ENCODE measurements around the gene GNPTAB.
"Not testable (repeated sequence)": the region's sequence is repeated elsewhere in the genome, so short reads cannot be mapped to it uniquely, and the experiment has no call there.

Gene GNPTAB

GRCh38 chr12:101830367-101831325 lies at the start of gene GNPTAB:
Gene GNPTAB, minus strand, starts transcription at chr12:101830959. Its CDS starts 284 bp downstream, at chr12:101830675.
- DNase-seq, result peak; percentile 98

GRCh38 chr12:101878243-101878821 lies 47.6 kb upstream of the GNPTAB start:
- DNase-seq, result peak; percentile 89

- peak; percentile 39 for DNase-seq
These were observed 47.1 kb upstream of the GNPTAB start for GRCh38 chr12:101877806-101878242.

GRCh38 chr12:101876861-101877805 lies 46.4 kb upstream of the GNPTAB start, which contains the start of gene DRAM1:
Gene DRAM1, plus strand, starts transcription at chr12:101877580. Its CDS starts 210 bp downstream, at chr12:101877790.
- DNase-seq, result peak; percentile 95

GRCh38 chr12:101876322-101876860 lies 45.6 kb upstream of the GNPTAB start:
- DNase-seq, result peak; percentile 41

- DNase-seq, result no peak
These were observed 44.4 kb upstream of the GNPTAB start for GRCh38 chr12:101875162-101875561.

- DNase-seq, result no peak
These were observed 40.2 kb upstream of the GNPTAB start for GRCh38 chr12:101870925-101871324.

GRCh38 chr12:101867619-101868018 lies 36.9 kb upstream of the GNPTAB start:
- DNase-seq, result not testable (repeated sequence)

GRCh38 chr12:101866615-101867373 lies 36.0 kb upstream of the GNPTAB start:
- no peak for DNase-seq

GRCh38 chr12:101863981-101864380 lies 33.2 kb upstream of the GNPTAB start:
- DNase-seq, result no peak

GRCh38 chr12:101862245-101862644 lies 31.5 kb upstream of the GNPTAB start:
- DNase-seq, result no peak

- DNase-seq, result not testable (repeated sequence)
These were observed 30.9 kb upstream of the GNPTAB start for GRCh38 chr12:101861688-101862087.

- no peak for DNase-seq
These were observed 29.2 kb upstream of the GNPTAB start for GRCh38 chr12:101859664-101860607.

- DNase-seq, result no peak
These were observed 27.6 kb upstream of the GNPTAB start for GRCh38 chr12:101858361-101858760.

- DNase-seq, result peak; percentile 44
These were observed 26.3 kb upstream of the GNPTAB start for GRCh38 chr12:101857043-101857558.

GRCh38 chr12:101856614-101857013 lies 25.9 kb upstream of the GNPTAB start:
- DNase-seq, result not testable (repeated sequence)

- DNase-seq, result peak; percentile 59
These were observed 25.2 kb upstream of the GNPTAB start for GRCh38 chr12:101855976-101856375.

GRCh38 chr12:101855364-101855884 lies 24.7 kb upstream of the GNPTAB start:
- peak; percentile 93 for DNase-seq

GRCh38 chr12:101854747-101855146 lies 24.0 kb upstream of the GNPTAB start:
- peak; percentile 74 for DNase-seq

- no peak for DNase-seq
These were observed 22.2 kb upstream of the GNPTAB start for GRCh38 chr12:101852998-101853397.
